H9 (cell line): ENCODE data around the gene USP9X. TPM values are rescaled to one million over a fixed set of nuclear protein-coding genes. Genes with fewer than 3 reads are reported as not detected.

ENCODE experiments used
- DNase-seq: peaks from one replicate; pipeline ENCODE4 v3.0.0-alpha.2; 2017
- H2AFZ ChIP-seq: one replicate; pipeline ENCODE4 v1.6.1; 2013; ENCODE audit warnings: mild to moderate bottlenecking, low read length, control low read depth, moderate library complexity
- H2AK5ac ChIP-seq: 2 replicates; pipeline ENCODE4 v1.6.1; 2013; ENCODE audit warnings: low read length, control low read depth, mixed read lengths; ENCODE audit not compliant: insufficient read length
- H2BK120ac ChIP-seq: one replicate; pipeline ENCODE4 v1.6.1; 2013; ENCODE audit warnings: low read depth, mild to moderate bottlenecking, low read length, control low read depth, inconsistent platforms; ENCODE audit not compliant: poor library complexity, severe bottlenecking
- H2BK12ac ChIP-seq: 2 replicates; pipeline ENCODE4 v1.6.1; 2013; ENCODE audit warnings: low read length, control low read depth, mixed read lengths, low read depth; ENCODE audit not compliant: insufficient read length
- H2BK15ac ChIP-seq: 2 replicates; pipeline ENCODE4 v1.6.1; 2013; ENCODE audit warnings: low read depth, low read length, control low read depth
- H2BK20ac ChIP-seq: one replicate; pipeline ENCODE4 v1.6.1; 2013; ENCODE audit warnings: low read depth, mild to moderate bottlenecking, low read length, control low read depth, inconsistent platforms; ENCODE audit not compliant: poor library complexity, severe bottlenecking
- H2BK5ac ChIP-seq: 2 replicates; pipeline ENCODE4 v1.6.1; 2013; ENCODE audit warnings: low read length, control low read depth, mixed read lengths; ENCODE audit not compliant: insufficient read length
- H3K14ac ChIP-seq: 2 replicates; pipeline ENCODE4 v1.6.1; 2013; ENCODE audit warnings: low read length, control low read depth; ENCODE audit not compliant: insufficient read depth
- H3K18ac ChIP-seq: 2 replicates; pipeline ENCODE4 v1.6.1; 2013; ENCODE audit warnings: low read depth, mild to moderate bottlenecking, mixed read lengths, low read length, control low read depth; ENCODE audit not compliant: insufficient read length
- H3K23ac ChIP-seq: 2 replicates; pipeline ENCODE4 v1.6.1; 2013; ENCODE audit warnings: low read length, control low read depth, mixed read lengths, low read depth; ENCODE audit not compliant: insufficient read length
- H3K23me2 ChIP-seq: 2 replicates; pipeline ENCODE4 v1.6.1; 2013; ENCODE audit warnings: low read depth, mild to moderate bottlenecking, mixed read lengths, low read length, control low read depth; ENCODE audit not compliant: insufficient read length, poor library complexity, severe bottlenecking
- H3K27ac ChIP-seq: 2 replicates; pipeline ENCODE4 v1.5.1; 2013; ENCODE audit warnings: low read length, control low read depth, mixed read lengths, low read depth; ENCODE audit not compliant: insufficient read length
- H3K27me3 ChIP-seq: 2 replicates; pipeline ENCODE4 v1.6.1; 2013; ENCODE audit warnings: low read length, control low read depth, inconsistent platforms; ENCODE audit not compliant: insufficient read depth
- H3K4ac ChIP-seq: 2 replicates; pipeline ENCODE4 v1.6.1; 2013; ENCODE audit warnings: low read depth, mild to moderate bottlenecking, control low read depth, inconsistent platforms, low read length, moderate library complexity
- H3K4me1 ChIP-seq: 2 replicates; pipeline ENCODE4 v1.6.1; 2013; ENCODE audit warnings: low read length, control low read depth, inconsistent platforms; ENCODE audit not compliant: insufficient read depth
- H3K4me2 ChIP-seq: 2 replicates; pipeline ENCODE4 v1.6.1; 2013; ENCODE audit warnings: low read length, control low read depth, mixed read lengths; ENCODE audit not compliant: insufficient read length, insufficient read depth
- H3K56ac ChIP-seq: 2 replicates; pipeline ENCODE4 v1.6.1; 2013; ENCODE audit warnings: low read depth, mild to moderate bottlenecking, mixed read lengths, low read length, control low read depth; ENCODE audit not compliant: insufficient read length
- H3K79me1 ChIP-seq: 2 replicates; pipeline ENCODE4 v1.6.1; 2013; ENCODE audit warnings: low read depth, mild to moderate bottlenecking, moderate library complexity, low read length, control low read depth, inconsistent platforms; ENCODE audit not compliant: insufficient read depth, poor library complexity, severe bottlenecking
- H3K79me2 ChIP-seq: 2 replicates; pipeline ENCODE4 v1.6.1; 2013; ENCODE audit warnings: low read length, control low read depth, inconsistent platforms; ENCODE audit not compliant: insufficient read depth
- H3K9ac ChIP-seq: 2 replicates; pipeline ENCODE4 v1.6.1; 2013; ENCODE audit warnings: low read length, control low read depth, mixed read lengths; ENCODE audit not compliant: insufficient read length; ENCODE audit errors: extremely low read depth
- H3K9me3 ChIP-seq: one replicate; pipeline ENCODE4 v1.6.1; 2013; ENCODE audit warnings: low read depth, low read length, inconsistent platforms; ENCODE audit not compliant: control insufficient read depth
- H3T11ph ChIP-seq: one replicate; pipeline ENCODE4 v1.6.1; 2013; ENCODE audit warnings: mild to moderate bottlenecking, low read length, control low read depth, inconsistent platforms
- H4K20me1 ChIP-seq: one replicate; pipeline ENCODE4 v1.6.1; 2013; ENCODE audit not compliant: control insufficient read depth, insufficient read length, insufficient read depth
- H4K5ac ChIP-seq: 2 replicates; pipeline ENCODE4 v1.6.1; 2013; ENCODE audit warnings: low read depth, mild to moderate bottlenecking, mixed read lengths, low read length, control low read depth; ENCODE audit not compliant: insufficient read length
- H4K8ac ChIP-seq: replicated peaks from 2 replicates; pipeline ENCODE4 v1.6.1; 2013; ENCODE audit warnings: low read length, control low read depth, mixed read lengths, low read depth; ENCODE audit not compliant: insufficient read length
- H4K91ac ChIP-seq: 2 replicates; pipeline ENCODE4 v1.6.1; 2013; ENCODE audit warnings: low read depth, mild to moderate bottlenecking, moderate library complexity, mixed read lengths, low read length, control low read depth; ENCODE audit not compliant: insufficient read length
- H3K27ac Mint-ChIP-seq, 3 experiments: 2 replicates in 2 of 3; 3 replicates in 1 of 3; pipeline ENCODE4 v1.8.0; 2020 to 2021; ENCODE audit warnings: mixed read lengths in 3 of 3, mild to moderate bottlenecking in 1 of 3, moderate library complexity in 1 of 3
- H3K27me3 Mint-ChIP-seq: 2 replicates; pipeline ENCODE4 v1.8.0; 2021; ENCODE audit warnings: low read depth, mild to moderate bottlenecking, moderate library complexity, mixed read lengths
- H3K36me3 Mint-ChIP-seq, 3 experiments: 2 replicates in 2 of 3; 3 replicates in 1 of 3; pipeline ENCODE4 v1.8.0; 2020 to 2021; ENCODE audit warnings: low read depth in 3 of 3, mixed read lengths in 3 of 3; ENCODE audit not compliant: insufficient read depth in 1 of 3
- H3K4me1 Mint-ChIP-seq, 2 experiments: 2 replicates each; pipeline ENCODE4 v1.8.0; 2020; ENCODE audit warnings: mixed read lengths in 2 of 2
- H3K4me3 Mint-ChIP-seq, 2 experiments: 2 replicates in 1 of 2; 3 replicates in 1 of 2; pipeline ENCODE4 v1.8.0; 2020 to 2021; ENCODE audit warnings: mild to moderate bottlenecking in 2 of 2, mixed read lengths in 2 of 2, moderate library complexity in 1 of 2
- H3K9me3 Mint-ChIP-seq, 2 experiments: 2 replicates in 1 of 2; 3 replicates in 1 of 2; pipeline ENCODE4 v1.8.0; 2020; ENCODE audit warnings: mild to moderate bottlenecking in 2 of 2, mixed read lengths in 2 of 2, moderate library complexity in 1 of 2
- CTCF ChIP-seq: fragments of 200-600 bp; sonication (generic); conservative IDR thresholded peaks from 3 replicates; pipeline ENCODE4 v1.8.0; 2021; ENCODE audit warnings: antibody characterized with exemption, mild to moderate bottlenecking
- WGBS: extraction: QIAGEN DNeasy Blood & Tissue Kit; methylation state at CpG from one replicate; pipeline ENCODE4 v1.1.7; 2013; ENCODE audit warnings: missing lambda C conversion rate, low lambda C conversion rate, mixed read lengths; ENCODE audit not compliant: insufficient read length; ENCODE audit errors: extremely low coverage; 5-methylcytosine and 5-hydroxymethylcytosine counted together
- total RNA-seq: library from RNA; stranded (reverse); gene quantifications from 2 replicates; pipeline ENCODE4 v1.2.1, GENCODE V29; 2021

USP9X gene
- total RNA-seq, 1 experiment from 2014 or later: 284 TPM

GRCh38 chrX:41043674-41044345, 41.4 kb upstream of the USP9X start:
- no peak overlapping the region for H2BK12ac ChIP-seq
- no peak overlapping the region for H3K27ac ChIP-seq
- peaks cover 10% of the 10 kb centered on the region; the same call in 1 of the 2 replicates for H3K4me1 ChIP-seq
- no peak overlapping the region for H2BK20ac ChIP-seq
- H2BK120ac ChIP-seq: no peak overlapping the region
- H3K4me3 Mint-ChIP-seq: no peak overlapping the region
- H3K4ac ChIP-seq: no peak overlapping the region
- no peak overlapping the region for H2BK5ac ChIP-seq
- peaks cover 2 to 3% (median 2%) of the 10 kb centered on the region in 3 experiments; a peak in 1 of 7 replicates for H3K36me3 Mint-ChIP-seq
- H4K8ac ChIP-seq: no peak overlapping the region
- no peak overlapping the region for H2BK15ac ChIP-seq
- no peak for DNase-seq
- no peak overlapping the region for H3T11ph ChIP-seq
- no peaks in the 10 kb centered on the region for H3K79me1 ChIP-seq
- H3K23ac ChIP-seq: no peak overlapping the region
- no peak overlapping the region for H3K18ac ChIP-seq
- no peak overlapping the region for H4K91ac ChIP-seq
- no peak overlapping the region for H4K5ac ChIP-seq
- H3K4me2 ChIP-seq: no peak overlapping the region
- H3K14ac ChIP-seq: no peak overlapping the region
- no peaks in the 10 kb centered on the region for H3K9me3 ChIP-seq
- no peaks in the 10 kb centered on the region for H3K27me3 ChIP-seq
- no peak overlapping the region for H2AFZ ChIP-seq
- WGBS: no CpG with 5 or more reads among the region's 6 CpGs
- H3K4me1 Mint-ChIP-seq: peaks cover 17 to 29% of the 10 kb centered on the region in 2 experiments
- peaks cover 53 to 58% of the 10 kb centered on the region in 2 experiments for H3K9me3 Mint-ChIP-seq
- no peaks in the 10 kb centered on the region for H4K20me1 ChIP-seq
- H3K79me2 ChIP-seq: no peaks in the 10 kb centered on the region
- TF ChIP-seq CTCF: no peak
- H2AK5ac ChIP-seq: no peak overlapping the region
- H3K23me2 ChIP-seq: no peaks in the 10 kb centered on the region
- H3K27ac Mint-ChIP-seq: no peak overlapping the region
- no peaks in the 10 kb centered on the region for H3K27me3 Mint-ChIP-seq
- no peak overlapping the region for H3K9ac ChIP-seq
- no peak overlapping the region for H3K56ac ChIP-seq
